Peyer's patch (tissue), 4 donors: ENCODE data around the gene HOXC6. TPM values are rescaled to one million over a fixed set of nuclear protein-coding genes. Genes with fewer than 3 reads are reported as not detected.

Experiments
- DNase-seq, 3 donors: peaks; one replicate each; pipeline ENCODE4 v3.0.0-alpha.2; 2017 to 2019
- H3K27ac ChIP-seq, 4 donors: fragments of 200-600 bp; sonication (generic); one replicate each; pipeline ENCODE4 v1.5.1; 2016 to 2019
- H3K27me3 ChIP-seq, 2 donors: fragments of 200-600 bp; sonication (generic); one replicate each; pipeline ENCODE4 v1.5.1; 2019
- H3K36me3 ChIP-seq, 3 donors: fragments of 200-600 bp; sonication (generic); one replicate each; pipeline ENCODE4 v1.5.1; 2016 to 2019
- H3K4me1 ChIP-seq, 4 donors: fragments of 200-600 bp; sonication (generic); one replicate each; pipeline ENCODE4 v1.5.1; 2016 to 2019
- H3K4me3 ChIP-seq, 4 donors: fragments of 200-600 bp; sonication (generic); 1 replicate in 3 of 4; 2 replicates in 1 of 4; pipeline ENCODE4 v1.5.1; 2016 to 2019; ENCODE audit warnings: mild to moderate bottlenecking in 1 of 4
- H3K9me3 ChIP-seq, 4 donors: fragments of 200-600 bp; sonication (generic); one replicate each; pipeline ENCODE4 v1.5.1; 2016 to 2019; ENCODE audit warnings: mild to moderate bottlenecking in 1 of 4
- POLR2A ChIP-seq, 2 donors: fragments of 450-650 bp; IDR thresholded peaks; one replicate each; pipeline ENCODE4 v1.5.1; 2017; ENCODE audit warnings: antibody characterized with exemption in 2 of 2, mild to moderate bottlenecking in 2 of 2, moderate library complexity in 2 of 2
- total RNA-seq, 4 donors: library from RNA; depleted of rRNA; stranded (reverse); fragments of >200 nt; gene quantifications; one replicate each; pipeline ENCODE4 v1.1.0, GENCODE V29; 2016
- TF ChIP-seq, protein P1 (sequence below), 6 experiments: fragments of 450-650 bp in 4 of 6; fragments of 200-600 bp in 2 of 6; sonication (generic) in 1 of 6; IDR thresholded peaks; one replicate each; pipeline ENCODE4 v1.5.1; 2017 to 2019; ENCODE audit warnings: antibody characterized with exemption in 6 of 6, mild to moderate bottlenecking in 3 of 6, moderate library complexity in 1 of 6

Gene HOXC6
- total RNA-seq, 4 donors from 2014 or later = 0.70 to 1.7 (median 1.3) TPM

DNA sequence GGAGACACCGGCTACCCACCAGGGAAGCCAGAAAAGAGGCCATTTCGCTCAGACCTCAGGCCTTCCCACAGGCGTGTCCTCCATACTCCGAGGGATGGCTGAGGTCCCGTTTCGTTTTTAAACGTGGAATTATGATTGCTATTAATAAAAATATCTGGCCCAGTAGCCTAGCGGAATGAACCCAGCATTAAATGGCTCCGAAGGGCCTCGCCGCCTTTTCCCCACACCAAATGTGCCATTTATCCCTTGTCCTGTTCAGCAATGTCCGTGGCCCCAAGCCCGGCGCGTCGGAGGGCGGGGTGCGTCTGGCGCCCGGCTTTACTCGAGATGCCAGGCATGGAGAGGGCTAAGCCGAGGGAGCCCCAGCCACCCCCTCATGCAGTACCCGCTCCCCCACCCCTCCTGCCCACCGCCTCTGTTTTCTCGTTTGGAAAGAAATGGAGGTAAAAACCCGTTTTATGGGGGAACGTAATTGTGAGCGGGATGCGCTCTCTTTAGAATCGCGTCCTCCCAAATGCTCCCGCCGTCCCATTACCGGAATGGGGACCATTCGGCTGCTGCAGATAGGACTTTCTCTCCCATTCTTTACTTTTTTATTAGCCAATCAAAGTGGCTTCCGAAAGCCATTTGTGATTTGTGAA lies 13.7 kb upstream of the HOXC6 start:
- H3K27me3 ChIP-seq = peaks cover 0 to 31% of the 10 kb centered on the region in 2 donors
- H3K27ac ChIP-seq = peak overlapping the region; percentile 38 to 85 (median 66)
- peaks cover 0 to 26% (median 5%) of the 10 kb centered on the region in 4 donors for H3K4me1 ChIP-seq
- no peaks in the 10 kb centered on the region for H3K36me3 ChIP-seq
- H3K9me3 ChIP-seq = no peaks in the 10 kb centered on the region
- H3K4me3 ChIP-seq = peak overlapping the region in 2 of 4 donors; percentile 29 to 37
- DNase-seq = no peak
- TF ChIP-seq, protein P1, sequence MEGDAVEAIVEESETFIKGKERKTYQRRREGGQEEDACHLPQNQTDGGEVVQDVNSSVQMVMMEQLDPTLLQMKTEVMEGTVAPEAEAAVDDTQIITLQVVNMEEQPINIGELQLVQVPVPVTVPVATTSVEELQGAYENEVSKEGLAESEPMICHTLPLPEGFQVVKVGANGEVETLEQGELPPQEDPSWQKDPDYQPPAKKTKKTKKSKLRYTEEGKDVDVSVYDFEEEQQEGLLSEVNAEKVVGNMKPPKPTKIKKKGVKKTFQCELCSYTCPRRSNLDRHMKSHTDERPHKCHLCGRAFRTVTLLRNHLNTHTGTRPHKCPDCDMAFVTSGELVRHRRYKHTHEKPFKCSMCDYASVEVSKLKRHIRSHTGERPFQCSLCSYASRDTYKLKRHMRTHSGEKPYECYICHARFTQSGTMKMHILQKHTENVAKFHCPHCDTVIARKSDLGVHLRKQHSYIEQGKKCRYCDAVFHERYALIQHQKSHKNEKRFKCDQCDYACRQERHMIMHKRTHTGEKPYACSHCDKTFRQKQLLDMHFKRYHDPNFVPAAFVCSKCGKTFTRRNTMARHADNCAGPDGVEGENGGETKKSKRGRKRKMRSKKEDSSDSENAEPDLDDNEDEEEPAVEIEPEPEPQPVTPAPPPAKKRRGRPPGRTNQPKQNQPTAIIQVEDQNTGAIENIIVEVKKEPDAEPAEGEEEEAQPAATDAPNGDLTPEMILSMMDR (IDR thresholded peaks at IDR 0.05) = no peak
- no peak for TF ChIP-seq POLR2A (IDR thresholded peaks at IDR 0.05)

DNA sequence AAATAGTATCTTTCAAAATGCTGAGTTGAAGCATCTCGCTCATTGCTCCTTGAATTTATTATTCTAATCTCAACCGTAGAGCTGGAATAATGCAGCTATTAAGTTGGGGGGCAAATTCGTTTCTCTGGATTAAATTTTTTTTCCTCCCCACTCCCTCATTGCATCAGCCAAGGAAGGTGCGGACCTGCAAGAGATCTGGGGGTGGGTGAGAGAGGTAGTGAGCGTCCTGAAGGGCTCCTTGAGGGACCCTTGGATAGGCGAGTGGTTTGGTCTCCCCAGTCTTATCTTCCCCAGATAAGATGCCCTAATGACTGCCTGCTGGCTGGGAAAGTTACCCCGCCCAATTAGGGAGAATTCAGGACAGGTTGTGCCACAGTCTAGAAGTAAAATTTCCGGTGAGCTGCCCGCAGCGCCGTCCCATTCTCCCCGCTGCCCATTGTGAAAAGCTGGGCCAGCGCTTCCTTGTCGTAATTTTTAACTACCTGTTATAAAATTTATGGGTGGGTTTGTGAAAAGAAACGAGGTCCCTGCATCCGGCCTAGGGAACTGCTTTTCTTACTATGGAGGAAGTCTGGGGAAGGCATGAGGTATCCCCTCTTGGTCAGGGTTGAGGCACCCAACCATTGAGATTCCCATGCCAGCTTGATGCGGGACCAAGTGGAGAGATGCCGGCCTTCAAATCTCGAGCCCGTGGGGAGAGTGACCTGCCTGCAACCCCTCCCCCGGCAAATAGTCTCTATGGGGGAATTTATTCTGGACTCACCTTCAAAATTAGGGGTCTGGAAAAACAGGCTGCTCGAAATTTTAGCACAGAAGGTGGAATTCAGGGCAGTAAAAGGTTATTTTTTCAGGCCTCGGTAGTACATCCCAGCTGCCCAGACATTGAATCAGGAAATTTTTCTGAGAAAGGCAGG lies 13.0 kb upstream of the HOXC6 start:
- no peak for TF ChIP-seq POLR2A (IDR thresholded peaks at IDR 0.05)
- Histone ChIP-seq H3K9me3 (no peaks in the 10 kb centered on the region), H3K36me3 (no peaks in the 10 kb centered on the region), H3K27ac (peak overlapping the region in 2 of 4 donors; percentile 81 to 94), H3K4me1 (peaks cover 0 to 26% (median 5%) of the 10 kb centered on the region in 4 donors), H3K4me3 (no peak overlapping the region), H3K27me3 (peaks cover 0 to 24% of the 10 kb centered on the region in 2 donors)
- DNase-seq = no peak

DNA sequence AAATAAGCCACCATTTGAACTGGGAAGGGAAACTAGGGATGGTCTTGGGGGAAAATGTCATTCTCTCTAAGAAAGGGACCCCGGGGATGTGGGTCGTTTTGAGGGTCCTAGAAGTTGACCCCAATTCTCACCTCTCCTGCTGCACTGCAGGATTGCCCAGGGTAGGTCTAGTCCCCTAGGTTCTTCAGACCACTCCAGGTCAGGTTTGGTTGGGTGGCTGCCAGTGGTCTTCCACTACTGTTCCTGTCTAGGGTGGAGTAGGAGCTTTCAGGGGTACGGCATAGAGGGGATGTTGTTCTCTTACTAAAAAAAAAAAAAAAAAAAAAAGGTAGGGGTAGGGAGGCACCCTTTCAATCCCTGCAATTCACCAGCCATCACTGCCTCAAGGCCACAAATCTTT lies 12.2 kb upstream of the HOXC6 start:
- Histone ChIP-seq H3K27ac (peak overlapping the region; percentile 38 to 94 (median 82)), H3K27me3 (peaks cover 0 to 16% of the 10 kb centered on the region in 2 donors), H3K4me1 (peaks cover 0 to 26% (median 5%) of the 10 kb centered on the region in 4 donors), H3K4me3 (peak overlapping the region in 2 of 4 donors; percentile 45 to 56), H3K36me3 (no peaks in the 10 kb centered on the region), H3K9me3 (no peaks in the 10 kb centered on the region)
- TF ChIP-seq POLR2A (IDR thresholded peaks at IDR 0.05) = no peak
- TF ChIP-seq, protein P1 (IDR thresholded peaks at IDR 0.05) = no peak
- no peak for DNase-seq

DNA sequence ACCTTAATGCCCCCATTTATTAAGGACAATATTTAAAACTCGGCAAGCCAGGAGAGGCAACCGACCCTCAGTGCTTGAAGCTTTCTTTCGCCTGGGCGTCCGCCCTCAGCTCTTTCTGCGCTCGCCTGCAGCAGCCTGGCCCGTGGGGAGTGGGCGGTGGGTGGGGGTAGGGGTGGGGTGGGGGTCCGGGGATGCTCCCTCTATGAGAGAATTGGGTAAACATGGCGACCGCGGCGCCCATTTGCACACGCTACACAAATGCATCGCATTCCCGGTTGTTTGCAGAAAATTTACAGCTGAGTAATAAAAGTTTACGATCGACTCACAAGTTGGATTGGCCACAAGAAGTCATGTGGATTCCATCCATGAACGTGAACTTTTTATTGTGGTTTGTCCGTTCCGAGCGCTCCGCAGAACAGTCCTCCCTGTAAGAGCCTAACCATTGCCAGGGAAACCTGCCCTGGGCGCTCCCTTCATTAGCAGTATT lies 11.7 kb upstream of the HOXC6 start:
- Histone ChIP-seq H3K4me3 (peak overlapping the region; percentile 34 to 56 (median 47)), H3K27me3 (peaks cover 0 to 15% of the 10 kb centered on the region in 2 donors), H3K36me3 (no peaks in the 10 kb centered on the region), H3K4me1 (peaks cover 0 to 24% (median 5%) of the 10 kb centered on the region in 4 donors), H3K9me3 (no peaks in the 10 kb centered on the region), H3K27ac (peak overlapping the region; percentile 76 to 94 (median 82))
- TF ChIP-seq POLR2A (IDR thresholded peaks at IDR 0.05) = no peak
- TF ChIP-seq, protein P1 (IDR thresholded peaks at IDR 0.05) = no peak
- DNase-seq = peak in 1 of 3 donors; percentile 51

DNA sequence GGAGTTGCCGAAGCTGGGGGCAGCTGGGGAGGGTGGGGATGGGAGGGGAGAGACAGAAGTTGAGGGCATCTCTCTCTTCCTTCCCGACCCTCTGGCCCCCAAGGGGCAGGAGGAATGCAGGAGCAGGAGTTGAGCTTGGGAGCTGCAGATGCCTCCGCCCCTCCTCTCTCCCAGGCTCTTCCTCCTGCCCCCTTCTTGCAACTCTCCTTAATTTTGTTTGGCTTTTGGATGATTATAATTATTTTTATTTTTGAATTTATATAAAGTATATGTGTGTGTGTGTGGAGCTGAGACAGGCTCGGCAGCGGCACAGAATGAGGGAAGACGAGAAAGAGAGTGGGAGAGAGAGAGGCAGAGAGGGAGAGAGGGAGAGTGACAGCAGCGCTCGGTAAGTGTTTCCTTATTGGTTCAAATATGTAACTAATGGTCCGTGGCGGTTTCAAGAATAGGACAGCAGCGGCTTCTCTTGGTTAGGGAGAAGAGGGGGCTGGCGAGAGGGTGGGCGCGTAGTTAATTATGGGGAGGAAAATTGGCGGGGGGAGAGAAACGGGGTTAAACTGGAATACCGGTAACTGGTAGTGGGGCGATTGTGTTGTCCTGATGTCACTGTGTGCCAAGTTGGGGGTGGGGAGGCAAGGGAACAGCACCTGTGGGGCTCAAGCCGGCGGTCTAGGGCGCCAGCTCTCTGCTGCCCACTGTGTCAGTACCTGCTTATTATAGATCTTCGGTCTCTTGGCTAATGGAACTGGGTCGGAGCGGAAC lies 11.0 kb upstream of the HOXC6 start:
- Histone ChIP-seq H3K9me3 (no peaks in the 10 kb centered on the region), H3K4me3 (peak overlapping the region; percentile 34 to 56 (median 47)), H3K27ac (peak overlapping the region; percentile 76 to 94 (median 82)), H3K4me1 (peaks cover 0 to 18% (median 5%) of the 10 kb centered on the region in 4 donors), H3K36me3 (no peaks in the 10 kb centered on the region), H3K27me3 (peaks cover 0 to 15% of the 10 kb centered on the region in 2 donors)
- DNase-seq = no peak
- TF ChIP-seq, protein P1 (IDR thresholded peaks at IDR 0.05) = no peak
- TF ChIP-seq POLR2A (IDR thresholded peaks at IDR 0.05) = no peak
